Transverse colon (tissue), 4 donors: ENCODE data around the gene COL13A1. TPM values are rescaled to one million over a fixed set of nuclear protein-coding genes. Genes with fewer than 3 reads are reported as not detected.

Source experiments
- DNase-seq: peaks from one replicate; pipeline ENCODE4 v3.0.0-alpha.2; 2019
- H3K27ac ChIP-seq, 4 donors: fragments of 200-600 bp; sonication (generic); 2 replicates each; pipeline ENCODE4 v1.5.1; 2016 to 2018; ENCODE audit warnings: inconsistent platforms in 4 of 4
- H3K27me3 ChIP-seq: fragments of 200-600 bp; sonication (generic); 2 replicates; pipeline ENCODE4 v1.5.1; 2017; ENCODE audit warnings: inconsistent platforms
- H3K36me3 ChIP-seq, 4 donors: fragments of 200-600 bp; sonication (generic); 2 replicates each; pipeline ENCODE4 v1.5.1; 2017 to 2019; ENCODE audit warnings: inconsistent platforms in 4 of 4
- H3K4me1 ChIP-seq, 4 donors: fragments of 200-600 bp; sonication (generic); 2 replicates each; pipeline ENCODE4 v1.5.1; 2017 to 2020; ENCODE audit warnings: inconsistent platforms in 4 of 4
- H3K4me3 ChIP-seq, 4 donors: fragments of 200-600 bp; sonication (generic); 1 replicate in 1 of 4; 2 replicates in 3 of 4; pipeline versions ENCODE4 v1.5.1 to v1.6.1; 2017 to 2019; ENCODE audit warnings: inconsistent platforms in 4 of 4
- H3K9me3 ChIP-seq, 2 donors: fragments of 200-600 bp; sonication (generic); 2 replicates each; pipeline ENCODE4 v1.5.1; 2017 to 2019; ENCODE audit warnings: inconsistent platforms in 2 of 2
- CTCF ChIP-seq, 5 experiments: fragments of 200-600 bp in 3 of 5; fragments of 450-650 bp in 2 of 5; sonication (generic) in 3 of 5; IDR thresholded peaks; 1 replicate in 2 of 5; 2 replicates in 3 of 5; pipeline ENCODE4 v1.5.1; 2016 to 2017; ENCODE audit warnings: antibody characterized with exemption in 5 of 5, inconsistent platforms in 3 of 5, mild to moderate bottlenecking in 2 of 5, moderate library complexity in 1 of 5
- EP300 ChIP-seq: sonication (generic); formaldehyde crosslinking; IDR thresholded peaks from one replicate; pipeline ENCODE4 v1.6.1; 2017; ENCODE audit warnings: antibody characterized with exemption, low read depth
- POLR2A ChIP-seq: fragments of 450-650 bp; IDR thresholded peaks from one replicate; pipeline ENCODE4 v1.6.1; 2016; ENCODE audit warnings: antibody characterized with exemption, mild to moderate bottlenecking, moderate library complexity
- POLR2AphosphoS5 ChIP-seq, 3 donors: sonication (generic); formaldehyde crosslinking; IDR thresholded peaks; one replicate each; pipeline ENCODE4 v1.6.1; 2016; ENCODE audit warnings: antibody characterized with exemption in 3 of 3
- WGBS, 2 donors: methylation state at CpG; one replicate each; pipeline ENCODE4 v1.1.5; 2018; ENCODE audit warnings: low coverage in 1 of 2; 5-methylcytosine and 5-hydroxymethylcytosine counted together
- in situ Hi-C, 4 donors: fragments of 200-750 bp; cut with MboI; loops; one replicate each; pipeline versions ENCODE4 v1.15.0 to v1.15.1; 2017; ENCODE audit warnings: low sequenced_read_pairs in 3 of 4, low pct_ligation_motif_present in 1 of 4, low pct_unique_long_range_greater_than_20kb in 1 of 4
- intact Hi-C: fragments of 100-400 bp; cut with DNase I; formaldehyde crosslinking; loops from one replicate; pipeline ENCODE4 v1.15.1; 2023; ENCODE audit warnings: low total_unique reads
- total RNA-seq, 4 donors: library from RNA; depleted of rRNA; stranded (reverse); fragments of >200 nt; gene quantifications; one replicate each; pipeline ENCODE4 v1.1.0, GENCODE V29; 2016

Gene COL13A1
- total RNA-seq, 4 donors from 2014 or later = 0.68 to 8.2 (median 2.1) TPM

DNA sequence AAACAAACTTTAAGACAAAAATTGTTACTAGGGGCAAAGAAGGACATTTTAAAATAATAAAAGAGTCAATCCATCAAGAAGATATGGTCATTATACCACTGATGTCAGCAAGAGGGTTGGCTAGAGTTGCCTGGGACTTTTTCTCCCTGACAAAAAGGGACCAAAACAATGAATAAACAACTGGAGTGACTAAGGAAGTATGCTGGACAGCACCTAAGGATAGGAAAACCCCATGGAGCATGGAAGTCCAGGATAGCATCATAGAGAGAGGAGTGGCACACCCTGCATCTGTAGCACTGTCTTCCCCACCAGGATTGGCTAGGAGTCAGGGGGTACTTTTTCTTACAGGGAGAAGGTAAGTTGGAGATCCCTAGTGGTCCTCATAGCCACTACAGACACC, 177.5 kb downstream of the COL13A1 start:
- intact Hi-C loops (no loop called here), in situ Hi-C loops (no loop called here)
- Histone ChIP-seq H3K27me3 (peaks cover 24% of the 10 kb centered on the region), H3K9me3 (no peaks in the 10 kb centered on the region), H3K36me3 (no peaks in the 10 kb centered on the region), H3K27ac (no peak overlapping the region), H3K4me1 (no peaks in the 10 kb centered on the region), H3K4me3 (no peak overlapping the region)
- DNase-seq = no peak
- TF ChIP-seq POLR2AphosphoS5 (IDR thresholded peaks at IDR 0.05) = no peak
- TF ChIP-seq EP300 = no peak
- TF ChIP-seq POLR2A = no peak
- TF ChIP-seq CTCF (IDR thresholded peaks at IDR 0.05) = no peak

GRCh38 chr10:69980672-69981071, 179.0 kb downstream of the COL13A1 start:
- no peak for TF ChIP-seq POLR2A
- no peak for TF ChIP-seq CTCF (IDR thresholded peaks at IDR 0.05)
- TF ChIP-seq POLR2AphosphoS5 (IDR thresholded peaks at IDR 0.05) = no peak
- TF ChIP-seq EP300 = no peak
- H3K27me3 ChIP-seq = peaks cover 26% of the 10 kb centered on the region
- DNase-seq = no peak
- in situ Hi-C loops (no loop called here), intact Hi-C loops (no loop called here)
- H3K4me1 ChIP-seq = no peaks in the 10 kb centered on the region
- H3K27ac ChIP-seq = no peak overlapping the region
- no peaks in the 10 kb centered on the region for H3K9me3 ChIP-seq
- no peak overlapping the region for H3K4me3 ChIP-seq
- H3K36me3 ChIP-seq = no peaks in the 10 kb centered on the region
- 76 to 84% methylated on average over 2 of the region's 2 CpGs for WGBS, 2 donors

- TF ChIP-seq POLR2AphosphoS5 (IDR thresholded peaks at IDR 0.05) (no peak), EP300 (no peak), CTCF (IDR thresholded peaks at IDR 0.05) (no peak), POLR2A (no peak)
- Histone ChIP-seq H3K4me1 (no peaks in the 10 kb centered on the region), H3K9me3 (no peaks in the 10 kb centered on the region), H3K36me3 (no peaks in the 10 kb centered on the region), H3K4me3 (no peak overlapping the region), H3K27me3 (peaks cover 12% of the 10 kb centered on the region), H3K27ac (no peak overlapping the region)
- in situ Hi-C loops = no loop called here
- WGBS, 2 donors = 42 to 53% methylated on average over 2 of the region's 2 CpGs
- DNase-seq = no peak
- intact Hi-C loops = no loop called here
These were observed 186.4 kb downstream of the COL13A1 start for GRCh38 chr10:69988094-69988493.

- intact Hi-C loops (no loop called here), in situ Hi-C loops (no loop called here)
- Histone ChIP-seq H3K4me3 (no peak overlapping the region), H3K4me1 (no peaks in the 10 kb centered on the region), H3K27ac (no peak overlapping the region), H3K9me3 (no peaks in the 10 kb centered on the region), H3K27me3 (peaks cover 7% of the 10 kb centered on the region), H3K36me3 (no peaks in the 10 kb centered on the region)
- DNase-seq = no peak
- TF ChIP-seq EP300 (no peak), POLR2A (no peak), POLR2AphosphoS5 (IDR thresholded peaks at IDR 0.05) (no peak), CTCF (IDR thresholded peaks at IDR 0.05) (no peak)
- WGBS, 2 donors = 49 to 66% methylated on average over 2 of the region's 2 CpGs
These were observed 189.4 kb downstream of the COL13A1 start for GRCh38 chr10:69991151-69991550.
